ENCODE results near the gene IL37.

IL37 gene

GRCh38 chr2:112940859-112941625 lies 30.1 kb downstream of the IL37 start:
- DNase-seq (ENCODE audit: low read depth), result no peak
- no peak for TF ChIP-seq CTCF (conservative IDR thresholded peaks at IDR 0.05; ENCODE audit: control insufficient read depth, insufficient read depth, low read depth, low read length)
- H3K4me3 ChIP-seq (ENCODE audit: control insufficient read depth, low read depth, low read length), result no peak overlapping the region

GRCh38 chr2:112941753-112942653 lies 31.0 kb downstream of the IL37 start:
- H3K4me3 ChIP-seq (ENCODE audit: control insufficient read depth, low read depth, low read length), result no peak overlapping the region
- DNase-seq (ENCODE audit: low read depth), result peak; percentile 73
- TF ChIP-seq CTCF (conservative IDR thresholded peaks at IDR 0.05; ENCODE audit: control insufficient read depth, insufficient read depth, low read depth, low read length), result peak; percentile 97

GRCh38 chr2:112942654-112943002 lies 31.7 kb downstream of the IL37 start:
- no peak for TF ChIP-seq CTCF (conservative IDR thresholded peaks at IDR 0.05; ENCODE audit: control insufficient read depth, insufficient read depth, low read depth, low read length)
- DNase-seq (ENCODE audit: low read depth), result no peak
- no peak overlapping the region for H3K4me3 ChIP-seq (ENCODE audit: control insufficient read depth, low read depth, low read length)

GRCh38 chr2:112944971-112945370 lies 34.0 kb downstream of the IL37 start:
- no peak for DNase-seq (ENCODE audit: low read depth)
- no peak overlapping the region for H3K4me3 ChIP-seq (ENCODE audit: control insufficient read depth, low read depth, low read length)
- TF ChIP-seq CTCF (conservative IDR thresholded peaks at IDR 0.05; ENCODE audit: control insufficient read depth, insufficient read depth, low read depth, low read length), result no peak

- no peak overlapping the region for H3K4me3 ChIP-seq (ENCODE audit: control insufficient read depth, low read depth, low read length)
- no peak for TF ChIP-seq CTCF (conservative IDR thresholded peaks at IDR 0.05; ENCODE audit: control insufficient read depth, insufficient read depth, low read depth, low read length)
- DNase-seq (ENCODE audit: low read depth), result no peak
Observed at GRCh38 chr2:112946086-112946485, 35.1 kb downstream of the IL37 start.

GRCh38 chr2:112947374-112947773 lies 36.4 kb downstream of the IL37 start:
- DNase-seq (ENCODE audit: low read depth), result no peak
- TF ChIP-seq CTCF (conservative IDR thresholded peaks at IDR 0.05; ENCODE audit: control insufficient read depth, insufficient read depth, low read depth, low read length), result no peak
- no peak overlapping the region for H3K4me3 ChIP-seq (ENCODE audit: control insufficient read depth, low read depth, low read length)
